ENCODE results near the gene APOL5. TPM values are rescaled to one million over a fixed set of nuclear protein-coding genes. Genes with fewer than 3 reads are reported as not detected.

APOL5 gene
- total RNA-seq, 1 donor from 2014 or later, result not detected

DNA sequence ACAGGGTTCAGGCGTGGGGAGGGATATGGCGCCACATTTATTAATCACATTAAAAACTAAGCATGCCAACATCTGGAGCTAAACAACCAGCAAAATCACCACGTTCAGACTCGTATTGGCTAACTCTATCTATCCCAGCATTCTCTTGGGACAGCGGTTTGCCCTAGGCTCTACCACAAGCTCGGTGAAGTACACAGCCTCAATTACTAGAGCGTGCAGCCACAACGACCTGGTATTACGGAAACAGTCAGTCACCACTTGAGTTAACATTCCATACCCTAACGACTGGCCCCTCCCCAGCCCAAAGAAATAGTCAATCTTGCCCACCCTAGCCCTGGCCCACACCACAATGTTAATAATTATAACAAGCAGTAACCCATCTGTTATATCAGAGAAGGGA, 32.1 kb downstream of the APOL5 start:
- Mint-ChIP-seq H3K4me1 (ENCODE audit: low read depth, unreplicated experiment) (peaks cover 25% of the 10 kb centered on the region), H3K4me3 (ENCODE audit: unreplicated experiment) (no peak overlapping the region), H3K9me3 (ENCODE audit: unreplicated experiment) (no peaks in the 10 kb centered on the region), H3K36me3 (ENCODE audit: low read depth, unreplicated experiment) (peaks cover 8% of the 10 kb centered on the region), H3K27ac (ENCODE audit: unreplicated experiment) (no peak overlapping the region), H3K27me3 (ENCODE audit: low read depth, unreplicated experiment) (no peaks in the 10 kb centered on the region)
- peaks cover 10% of the 10 kb centered on the region for H3K79me2 ChIP-seq (ENCODE audit: insufficient read depth, low read length)
- peaks cover 33% of the 10 kb centered on the region for H3K36me3 ChIP-seq (ENCODE audit: insufficient read depth, low read length)
- no peak overlapping the region for H3K4me3 ChIP-seq (ENCODE audit: insufficient read depth, low read depth, low read length)
- no peaks in the 10 kb centered on the region for H3K9me3 ChIP-seq (ENCODE audit: insufficient read depth, low read depth, low read length)
- H3K9ac ChIP-seq (ENCODE audit: low read length), result no peak overlapping the region
- no peaks in the 10 kb centered on the region for H3K27me3 ChIP-seq (ENCODE audit: insufficient read depth, low read length)
- FAIRE-seq (no peak), DNase-seq (ENCODE audit: low read depth) (peak; percentile 20)
- H4K20me1 ChIP-seq (ENCODE audit: insufficient read depth, low read length), result peaks cover 19% of the 10 kb centered on the region
- peaks cover 10% of the 10 kb centered on the region for H3K4me1 ChIP-seq (ENCODE audit: insufficient read depth, low read length)
- H3K27ac ChIP-seq (ENCODE audit: low read depth, low read length), result no peak overlapping the region
- H3K4me2 ChIP-seq (ENCODE audit: low read length), result no peak overlapping the region
- H2AFZ ChIP-seq (ENCODE audit: low read depth, low read length), result no peak overlapping the region
- TF ChIP-seq, protein P1, sequence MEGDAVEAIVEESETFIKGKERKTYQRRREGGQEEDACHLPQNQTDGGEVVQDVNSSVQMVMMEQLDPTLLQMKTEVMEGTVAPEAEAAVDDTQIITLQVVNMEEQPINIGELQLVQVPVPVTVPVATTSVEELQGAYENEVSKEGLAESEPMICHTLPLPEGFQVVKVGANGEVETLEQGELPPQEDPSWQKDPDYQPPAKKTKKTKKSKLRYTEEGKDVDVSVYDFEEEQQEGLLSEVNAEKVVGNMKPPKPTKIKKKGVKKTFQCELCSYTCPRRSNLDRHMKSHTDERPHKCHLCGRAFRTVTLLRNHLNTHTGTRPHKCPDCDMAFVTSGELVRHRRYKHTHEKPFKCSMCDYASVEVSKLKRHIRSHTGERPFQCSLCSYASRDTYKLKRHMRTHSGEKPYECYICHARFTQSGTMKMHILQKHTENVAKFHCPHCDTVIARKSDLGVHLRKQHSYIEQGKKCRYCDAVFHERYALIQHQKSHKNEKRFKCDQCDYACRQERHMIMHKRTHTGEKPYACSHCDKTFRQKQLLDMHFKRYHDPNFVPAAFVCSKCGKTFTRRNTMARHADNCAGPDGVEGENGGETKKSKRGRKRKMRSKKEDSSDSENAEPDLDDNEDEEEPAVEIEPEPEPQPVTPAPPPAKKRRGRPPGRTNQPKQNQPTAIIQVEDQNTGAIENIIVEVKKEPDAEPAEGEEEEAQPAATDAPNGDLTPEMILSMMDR (IDR thresholded peaks at IDR 0.05; ENCODE audit: insufficient read depth, low read depth, low read length), result no peak
- TF ChIP-seq EZH2 (IDR thresholded peaks at IDR 0.05; ENCODE audit: insufficient read depth, low read length), result no peak

DNA sequence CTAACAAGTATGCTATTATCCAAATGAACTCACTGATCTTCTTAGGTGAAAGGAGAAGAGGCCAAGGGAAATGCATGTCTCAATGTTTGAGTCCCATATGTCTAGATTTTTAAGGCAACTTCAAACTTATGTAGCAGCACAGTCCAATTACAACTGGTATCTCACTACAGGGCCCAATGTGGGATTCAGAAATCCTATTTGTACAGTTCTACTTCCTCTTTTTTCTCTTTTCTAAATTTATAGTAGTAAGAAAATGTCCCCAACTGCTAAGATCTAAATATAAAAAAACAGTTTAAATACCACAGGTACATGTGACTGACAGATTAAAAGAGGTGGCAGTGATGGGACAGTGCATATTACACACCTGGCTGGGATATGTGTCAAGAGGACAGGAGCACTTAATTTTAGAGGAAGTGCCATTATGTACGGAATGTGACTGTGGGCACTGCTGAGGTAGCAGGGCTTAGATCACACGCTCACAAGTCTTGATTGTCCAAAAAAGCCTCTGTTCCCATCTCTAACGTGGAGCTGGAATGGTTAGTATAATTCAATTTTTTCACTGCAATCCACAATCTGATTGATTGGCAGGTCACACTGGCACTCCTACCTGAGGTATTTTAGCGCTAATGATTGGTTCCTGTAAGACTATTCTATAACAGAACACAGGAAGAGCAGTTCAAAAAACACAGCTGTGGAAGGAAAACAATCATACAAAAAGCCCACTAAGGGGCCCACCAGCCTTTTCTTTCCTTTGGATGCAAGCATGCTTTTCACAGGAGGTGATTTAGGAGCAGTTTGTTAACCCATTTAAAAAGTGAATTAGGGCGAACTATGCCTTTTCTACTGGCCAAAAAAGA, 34.6 kb downstream of the APOL5 start:
- H3K27me3 Mint-ChIP-seq (ENCODE audit: low read depth, unreplicated experiment), result no peaks in the 10 kb centered on the region
- Histone ChIP-seq H3K9me3 (ENCODE audit: insufficient read depth, low read depth, low read length) (no peaks in the 10 kb centered on the region), H3K36me3 (ENCODE audit: insufficient read depth, low read length) (peaks cover 30% of the 10 kb centered on the region), H2AFZ (ENCODE audit: low read depth, low read length) (no peak overlapping the region), H3K4me1 (ENCODE audit: insufficient read depth, low read length) (peaks cover 6% of the 10 kb centered on the region), H3K27ac (ENCODE audit: low read depth, low read length) (no peak overlapping the region), H3K9ac (ENCODE audit: low read length) (no peak overlapping the region), H3K4me2 (ENCODE audit: low read length) (no peak overlapping the region), H3K4me3 (ENCODE audit: insufficient read depth, low read depth, low read length) (no peak overlapping the region), H4K20me1 (ENCODE audit: insufficient read depth, low read length) (peaks cover 21% of the 10 kb centered on the region), H3K79me2 (ENCODE audit: insufficient read depth, low read length) (peaks cover 10% of the 10 kb centered on the region), H3K27me3 (ENCODE audit: insufficient read depth, low read length) (no peaks in the 10 kb centered on the region)
- peaks cover 21% of the 10 kb centered on the region for H3K4me1 Mint-ChIP-seq (ENCODE audit: low read depth, unreplicated experiment)
- no peaks in the 10 kb centered on the region for H3K9me3 Mint-ChIP-seq (ENCODE audit: unreplicated experiment)
- H3K27ac Mint-ChIP-seq (ENCODE audit: unreplicated experiment), result peak overlapping the region; percentile 69
- peaks cover 5% of the 10 kb centered on the region for H3K36me3 Mint-ChIP-seq (ENCODE audit: low read depth, unreplicated experiment)
- FAIRE-seq (peak; percentile 9), DNase-seq (ENCODE audit: low read depth) (no peak)
- TF ChIP-seq, protein P1 (IDR thresholded peaks at IDR 0.05; ENCODE audit: insufficient read depth, low read depth, low read length), result no peak
- TF ChIP-seq EZH2 (IDR thresholded peaks at IDR 0.05; ENCODE audit: insufficient read depth, low read length), result no peak
- H3K4me3 Mint-ChIP-seq (ENCODE audit: unreplicated experiment), result no peak overlapping the region

DNA sequence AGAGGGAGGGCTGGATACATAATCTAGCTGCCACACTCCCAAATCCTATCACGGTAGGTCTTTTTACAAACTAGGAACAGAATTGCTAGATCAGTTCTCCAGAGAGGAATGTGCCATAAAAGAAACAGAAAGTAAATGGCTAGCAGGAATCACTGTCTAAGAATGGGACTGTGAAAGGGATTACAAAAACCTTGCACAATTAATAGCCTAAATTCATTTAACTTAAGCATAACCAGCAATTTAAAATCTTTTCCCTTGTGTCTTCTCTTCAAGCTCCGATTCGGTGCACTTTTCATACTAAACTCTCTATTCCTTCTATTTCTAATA, 35.2 kb downstream of the APOL5 start:
- TF ChIP-seq EZH2 (IDR thresholded peaks at IDR 0.05; ENCODE audit: insufficient read depth, low read length), result no peak
- TF ChIP-seq, protein P1 (IDR thresholded peaks at IDR 0.05; ENCODE audit: insufficient read depth, low read depth, low read length), result no peak
- peak overlapping the region; percentile 5 for H3K27ac Mint-ChIP-seq (ENCODE audit: unreplicated experiment)
- no peaks in the 10 kb centered on the region for H3K27me3 Mint-ChIP-seq (ENCODE audit: low read depth, unreplicated experiment)
- Histone ChIP-seq H3K27me3 (ENCODE audit: insufficient read depth, low read length) (no peaks in the 10 kb centered on the region), H3K4me3 (ENCODE audit: insufficient read depth, low read depth, low read length) (no peak overlapping the region), H3K9me3 (ENCODE audit: insufficient read depth, low read depth, low read length) (no peaks in the 10 kb centered on the region), H3K9ac (ENCODE audit: low read length) (no peak overlapping the region), H3K4me2 (ENCODE audit: low read length) (no peak overlapping the region), H3K36me3 (ENCODE audit: insufficient read depth, low read length) (peaks cover 35% of the 10 kb centered on the region), H3K27ac (ENCODE audit: low read depth, low read length) (no peak overlapping the region), H2AFZ (ENCODE audit: low read depth, low read length) (no peak overlapping the region), H3K79me2 (ENCODE audit: insufficient read depth, low read length) (peaks cover 10% of the 10 kb centered on the region), H4K20me1 (ENCODE audit: insufficient read depth, low read length) (peaks cover 21% of the 10 kb centered on the region), H3K4me1 (ENCODE audit: insufficient read depth, low read length) (peaks cover under 1% of the 10 kb centered on the region)
- no peak for DNase-seq (ENCODE audit: low read depth)
- no peak for FAIRE-seq
- H3K9me3 Mint-ChIP-seq (ENCODE audit: unreplicated experiment), result no peaks in the 10 kb centered on the region
- H3K36me3 Mint-ChIP-seq (ENCODE audit: low read depth, unreplicated experiment), result peaks cover 5% of the 10 kb centered on the region
- no peak overlapping the region for H3K4me3 Mint-ChIP-seq (ENCODE audit: unreplicated experiment)
- peaks cover 19% of the 10 kb centered on the region for H3K4me1 Mint-ChIP-seq (ENCODE audit: low read depth, unreplicated experiment)

All from astrocyte (in vitro differentiated cells and primary cell).